ENCODE results near the gene ADCY1.

ADCY1 gene

GRCh38 chr7:45594745-45595535 lies 20.8 kb downstream of the ADCY1 start:
- DNase-seq: no peak

GRCh38 chr7:45595809-45596664 lies 21.9 kb downstream of the ADCY1 start:
- DNase-seq: peak; percentile 28

GRCh38 chr7:45596665-45597095 lies 22.5 kb downstream of the ADCY1 start:
- DNase-seq: peak; percentile 23

GRCh38 chr7:45597286-45597984 lies 23.3 kb downstream of the ADCY1 start:
- DNase-seq: peak; percentile 26

- DNase-seq: peak; percentile 33
These were observed 24.8 kb downstream of the ADCY1 start for GRCh38 chr7:45598886-45599520.

GRCh38 chr7:45599851-45600706 lies 25.9 kb downstream of the ADCY1 start:
- DNase-seq: peak; percentile 30

- DNase-seq: peak; percentile 17
These were observed 26.9 kb downstream of the ADCY1 start for GRCh38 chr7:45601094-45601493.

GRCh38 chr7:45601816-45602540 lies 27.8 kb downstream of the ADCY1 start:
- DNase-seq: peak; percentile 12

- peak; percentile 7 for DNase-seq
These were observed 31.9 kb downstream of the ADCY1 start for GRCh38 chr7:45606050-45606449.

GRCh38 chr7:45606931-45607330 lies 32.8 kb downstream of the ADCY1 start:
- DNase-seq: no peak

GRCh38 chr7:45609180-45609579 lies 35.0 kb downstream of the ADCY1 start:
- DNase-seq: peak; percentile 20

GRCh38 chr7:45610019-45610418 lies 35.9 kb downstream of the ADCY1 start:
- peak; percentile 25 for DNase-seq

- no peak for DNase-seq
These were observed 36.6 kb downstream of the ADCY1 start for GRCh38 chr7:45610660-45611299.

- DNase-seq: no peak
These were observed 43.0 kb downstream of the ADCY1 start for GRCh38 chr7:45617166-45617565.

GRCh38 chr7:45622058-45622457 lies 47.9 kb downstream of the ADCY1 start:
- DNase-seq: no peak

- DNase-seq: no peak
These were observed 49.0 kb downstream of the ADCY1 start for GRCh38 chr7:45623157-45623556.

GRCh38 chr7:45623740-45624391 lies 49.7 kb downstream of the ADCY1 start:
- DNase-seq: no peak

GRCh38 chr7:45624392-45624760 lies 50.2 kb downstream of the ADCY1 start:
- no peak for DNase-seq

- no peak for DNase-seq
These were observed 50.9 kb downstream of the ADCY1 start for GRCh38 chr7:45625067-45625466.

Data from activated CD8-positive, alpha-beta memory T cell treated with anti-CD3 and anti-CD28 coated beads, Interleukin-2, amount 50 U/mL, for 48 hours (primary cell).